Mesothelial cell of epicardium (in vitro differentiated cells): Measurements from ENCODE around the gene TMEM250. TPM values are rescaled to one million over a fixed set of nuclear protein-coding genes. Genes with fewer than 3 reads are reported as not detected.

Source experiments
- DNase-seq, 2 experiments: peaks; one replicate each; pipeline ENCODE4 v3.0.0; 2021; ENCODE audit warnings: low spot score in 2 of 2; ENCODE audit not compliant: unreplicated experiment in 2 of 2
- H3K27ac Mint-ChIP-seq: 2 replicates; pipeline ENCODE4 v1.8.0; 2021; ENCODE audit warnings: mixed read lengths
- H3K27me3 Mint-ChIP-seq: 2 replicates; pipeline ENCODE4 v1.8.0; 2021; ENCODE audit warnings: low read depth, mixed read lengths
- H3K36me3 Mint-ChIP-seq: 2 replicates; pipeline ENCODE4 v1.8.0; 2021; ENCODE audit warnings: mixed read lengths
- H3K4me1 Mint-ChIP-seq: 2 replicates; pipeline ENCODE4 v1.8.0; 2021; ENCODE audit warnings: mixed read lengths
- H3K4me3 Mint-ChIP-seq: 2 replicates; pipeline ENCODE4 v1.8.0; 2021; ENCODE audit warnings: mild to moderate bottlenecking, moderate library complexity, mixed read lengths
- H3K9me3 Mint-ChIP-seq: 2 replicates; pipeline ENCODE4 v1.8.0; 2021; ENCODE audit warnings: mixed read lengths
- CTCF ChIP-seq: fragments of 200-600 bp; sonication (generic); IDR thresholded peaks from one replicate; pipeline ENCODE4 v1.5.0; 2021; ENCODE audit warnings: antibody characterized with exemption; ENCODE audit not compliant: unreplicated experiment
- total RNA-seq: library from RNA; stranded (reverse); gene quantifications from 3 replicates; pipeline ENCODE4 v1.2.1, GENCODE V29; 2021

The TMEM250 gene
- total RNA-seq, 1 donor from 2014 or later = 35.3 TPM

- H3K27ac Mint-ChIP-seq = no peak overlapping the region
- H3K36me3 Mint-ChIP-seq = no peaks in the 10 kb centered on the region
- peaks cover 12% of the 10 kb centered on the region for H3K27me3 Mint-ChIP-seq
- H3K9me3 Mint-ChIP-seq = no peaks in the 10 kb centered on the region
- H3K4me3 Mint-ChIP-seq = no peak overlapping the region
- TF ChIP-seq CTCF = no peak
- DNase-seq = no peak
- H3K4me1 Mint-ChIP-seq = no peaks in the 10 kb centered on the region
These were observed 23.7 kb upstream of the TMEM250 start for GRCh38 chr9:136142414-136142796.

GRCh38 chr9:136141682-136142413, 23.2 kb upstream of the TMEM250 start:
- Mint-ChIP-seq H3K27ac (no peak overlapping the region), H3K9me3 (no peaks in the 10 kb centered on the region), H3K36me3 (no peaks in the 10 kb centered on the region), H3K4me1 (no peaks in the 10 kb centered on the region), H3K27me3 (peaks cover 18% of the 10 kb centered on the region), H3K4me3 (no peak overlapping the region)
- peak in 1 of 2 experiments; percentile 18 for DNase-seq
- no peak for TF ChIP-seq CTCF

GRCh38 chr9:136140966-136141365, 22.3 kb upstream of the TMEM250 start:
- Mint-ChIP-seq H3K4me3 (no peak overlapping the region), H3K27me3 (peaks cover 22% of the 10 kb centered on the region), H3K9me3 (no peaks in the 10 kb centered on the region), H3K36me3 (no peaks in the 10 kb centered on the region), H3K27ac (no peak overlapping the region), H3K4me1 (no peaks in the 10 kb centered on the region)
- TF ChIP-seq CTCF = no peak
- DNase-seq = peak in 1 of 2 experiments; percentile 9

- H3K27me3 Mint-ChIP-seq = peaks cover 28% of the 10 kb centered on the region
- H3K27ac Mint-ChIP-seq = no peak overlapping the region
- TF ChIP-seq CTCF = no peak
- no peaks in the 10 kb centered on the region for H3K9me3 Mint-ChIP-seq
- no peaks in the 10 kb centered on the region for H3K36me3 Mint-ChIP-seq
- H3K4me3 Mint-ChIP-seq = no peak overlapping the region
- no peaks in the 10 kb centered on the region for H3K4me1 Mint-ChIP-seq
- DNase-seq = no peak
These were observed 21.4 kb upstream of the TMEM250 start for GRCh38 chr9:136140046-136140445.

GRCh38 chr9:136138566-136138965, 19.9 kb upstream of the TMEM250 start:
- Mint-ChIP-seq H3K27me3 (peaks cover 41% of the 10 kb centered on the region), H3K4me3 (no peak overlapping the region), H3K9me3 (no peaks in the 10 kb centered on the region), H3K4me1 (peaks cover 5% of the 10 kb centered on the region), H3K27ac (no peak overlapping the region), H3K36me3 (no peaks in the 10 kb centered on the region)
- DNase-seq = peak in 1 of 2 experiments; percentile 63
- peak; percentile 37 for TF ChIP-seq CTCF
